SK-MEL-5 (cell line): ENCODE results near the gene CCNL2. TPM values are rescaled to one million over a fixed set of nuclear protein-coding genes. Genes with fewer than 3 reads are reported as not detected.
A peak's percentile ranks its signal among the peaks of the same experiment; 100 is the strongest.
"Not testable (repeated sequence)": the region's sequence is repeated elsewhere in the genome, so short reads cannot be mapped to it uniquely, and the experiment has no call there.

Source experiments
- DNase-seq: peaks from one replicate; pipeline ENCODE4 v3.0.0-alpha.2; 2016; ENCODE audit warnings: low read depth, low spot score
- in situ Hi-C: cut with HindIII; loops from 2 replicates; pipeline ENCODE4 v1.10.0; 2016; ENCODE audit warnings: low sequenced_read_pairs, high pct_unique_total_duplicates, low pct_unique_long_range_greater_than_20kb
- total RNA-seq: library from RNA; depleted of rRNA; stranded (reverse); fragments of >200 nt; shearing (Covaris generic); gene quantifications from 2 replicates; pipeline ENCODE4 v1.2.3, GENCODE V29; 2014

Gene CCNL2
- total RNA-seq, 1 experiment from 2014 or later = 67.7 TPM

- in situ Hi-C loops = no loop called here
- no peak for DNase-seq
Observed at GRCh38 chr1:1391225-1391624, 7.9 kb downstream of the CCNL2 start.

- DNase-seq = no peak
- in situ Hi-C loops = no loop called here
Observed at GRCh38 chr1:1390675-1391074, 8.5 kb downstream of the CCNL2 start.

- in situ Hi-C loops = no loop called here
- DNase-seq = no peak
Observed at GRCh38 chr1:1388078-1388472, 11.1 kb downstream of the CCNL2 start.

- in situ Hi-C loops = no loop called here
- DNase-seq = no peak
Observed at GRCh38 chr1:1387098-1388077, 11.7 kb downstream of the CCNL2 start.

- no peak for DNase-seq
- in situ Hi-C loops = no loop called here
Observed at GRCh38 chr1:1385931-1386330, 13.2 kb downstream of the CCNL2 start.

GRCh38 chr1:1385339-1385738, 13.8 kb downstream of the CCNL2 start:
- DNase-seq, in situ Hi-C loops: not testable (repeated sequence)

- DNase-seq = no peak
- in situ Hi-C loops = no loop called here
Observed at GRCh38 chr1:1381294-1381693, 17.8 kb downstream of the CCNL2 start.

- in situ Hi-C loops = no loop called here
- no peak for DNase-seq
Observed at GRCh38 chr1:1380860-1381259, 18.3 kb downstream of the CCNL2 start.

- in situ Hi-C loops = no loop called here
- DNase-seq = no peak
Observed at GRCh38 chr1:1377540-1378205, 21.5 kb downstream of the CCNL2 start.

GRCh38 chr1:1376551-1377226, 22.4 kb downstream of the CCNL2 start:
- no peak for DNase-seq
- in situ Hi-C loops = no loop called here

GRCh38 chr1:1374929-1375662, 24.0 kb downstream of the CCNL2 start, which contains the start of gene AURKAIP1:
TSS of gene AURKAIP1 (minus strand) at chr1:1375207. CDS start at chr1:1374756, 451 bp downstream.
- DNase-seq = peak; percentile 99
- in situ Hi-C loops = no loop called here

- DNase-seq = peak; percentile 40
- in situ Hi-C loops = no loop called here
Observed at GRCh38 chr1:1374589-1374928, 24.6 kb downstream of the CCNL2 start.

GRCh38 chr1:1373815-1374588, 25.1 kb downstream of the CCNL2 start:
- in situ Hi-C loops = no loop called here
- DNase-seq = no peak

- in situ Hi-C loops = no loop called here
- no peak for DNase-seq
Observed at GRCh38 chr1:1373051-1373814, 25.9 kb downstream of the CCNL2 start.

GRCh38 chr1:1371746-1372711, 27.1 kb downstream of the CCNL2 start:
- in situ Hi-C loops = no loop called here
- DNase-seq = peak; percentile 44
